ENCODE measurements around the gene KCNH4.

DNA sequence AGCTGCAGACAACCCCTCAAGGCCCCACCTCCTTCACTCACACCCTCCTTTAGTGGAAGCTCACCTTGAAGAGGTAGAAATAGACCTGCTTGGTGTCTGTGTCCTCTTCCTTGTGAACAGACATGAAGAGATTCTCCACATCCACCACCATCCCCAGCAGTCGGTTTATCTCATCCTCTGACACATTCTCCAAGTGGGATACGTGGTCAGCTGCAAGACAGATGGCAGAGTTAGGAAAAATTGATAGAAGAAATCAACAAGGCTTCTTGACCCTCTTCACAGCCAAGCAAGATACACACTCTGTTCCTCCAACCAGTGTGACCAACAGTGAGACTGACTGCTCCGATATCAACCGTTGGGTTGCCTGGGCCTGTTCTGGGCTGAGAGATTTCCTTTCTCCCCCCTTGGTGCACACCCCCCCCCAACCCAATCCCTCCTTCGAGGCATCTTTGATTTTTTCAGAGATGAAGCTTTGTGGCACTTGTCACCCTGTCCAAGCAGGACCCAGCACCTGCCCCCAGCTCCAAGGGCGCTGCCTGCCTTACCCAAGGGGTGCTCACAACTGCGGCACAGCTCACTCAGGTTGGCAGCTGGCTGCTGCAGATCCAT is 60.7 kb downstream of the KCNH4 start:
- TF ChIP-seq, protein P1, sequence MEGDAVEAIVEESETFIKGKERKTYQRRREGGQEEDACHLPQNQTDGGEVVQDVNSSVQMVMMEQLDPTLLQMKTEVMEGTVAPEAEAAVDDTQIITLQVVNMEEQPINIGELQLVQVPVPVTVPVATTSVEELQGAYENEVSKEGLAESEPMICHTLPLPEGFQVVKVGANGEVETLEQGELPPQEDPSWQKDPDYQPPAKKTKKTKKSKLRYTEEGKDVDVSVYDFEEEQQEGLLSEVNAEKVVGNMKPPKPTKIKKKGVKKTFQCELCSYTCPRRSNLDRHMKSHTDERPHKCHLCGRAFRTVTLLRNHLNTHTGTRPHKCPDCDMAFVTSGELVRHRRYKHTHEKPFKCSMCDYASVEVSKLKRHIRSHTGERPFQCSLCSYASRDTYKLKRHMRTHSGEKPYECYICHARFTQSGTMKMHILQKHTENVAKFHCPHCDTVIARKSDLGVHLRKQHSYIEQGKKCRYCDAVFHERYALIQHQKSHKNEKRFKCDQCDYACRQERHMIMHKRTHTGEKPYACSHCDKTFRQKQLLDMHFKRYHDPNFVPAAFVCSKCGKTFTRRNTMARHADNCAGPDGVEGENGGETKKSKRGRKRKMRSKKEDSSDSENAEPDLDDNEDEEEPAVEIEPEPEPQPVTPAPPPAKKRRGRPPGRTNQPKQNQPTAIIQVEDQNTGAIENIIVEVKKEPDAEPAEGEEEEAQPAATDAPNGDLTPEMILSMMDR (IDR thresholded peaks at IDR 0.05) = no peak
- TF ChIP-seq EZH2 (IDR thresholded peaks at IDR 0.05; ENCODE audit: borderline replicate concordance, insufficient read depth, low read depth, low read length, poor library complexity, severe bottlenecking) = no peak

Measured in B cell (primary cell).